Measurements from ENCODE around the gene EME2. TPM values are rescaled to one million over a fixed set of nuclear protein-coding genes. Genes with fewer than 3 reads are reported as not detected.

Gene EME2
- total RNA-seq, 1 experiment from 2014 or later, result 24.2 TPM

- Histone ChIP-seq H3K9me3 (ENCODE audit: insufficient read depth, low read depth) (no peaks in the 10 kb centered on the region), H3K4me2 (no peak overlapping the region), H3K27me3 (ENCODE audit: insufficient read depth, low read depth) (no peaks in the 10 kb centered on the region), H3K9me2 (ENCODE audit: insufficient read depth) (no peaks in the 10 kb centered on the region), H3K79me2 (ENCODE audit: low read depth) (peaks cover under 1% of the 10 kb centered on the region; the same call in 1 of the 2 replicates), H3F3A (ENCODE audit: insufficient read depth, low read depth) (peaks cover 11% of the 10 kb centered on the region; the same call in 1 of the 2 replicates), H4K20me1 (ENCODE audit: insufficient read depth) (no peaks in the 10 kb centered on the region), H3K36me3 (ENCODE audit: low read depth) (0 out of 2 replicates have a peak, but pooled peaks cover 6% of the 10 kb centered on the region), H2AFZ (no peak overlapping the region), H3K27ac (no peak overlapping the region), H3K4me3 (no peak overlapping the region), H3K4me1 (replicated peaks; ENCODE audit: insufficient read depth) (peaks cover under 1% of the 10 kb centered on the region; the same call in 1 of the 2 replicates)
- CTCF ChIA-PET, result interaction anchor here (0.6 kb wide), 1 partner anchor 43 kb away, joined by 6 read pairs; no protein-coding TSS in a partner anchor
- intact Hi-C loops (cut with micrococcal nuclease; ENCODE audit: unreplicated experiment), result no loop called here
- DNase-seq, result no peak
- POLR2A ChIA-PET (ENCODE audit: unreplicated experiment), result no interaction called here
- no TSS peak for BruUV-seq (replicated peaks)
- TF ChIP-seq EZH2 (IDR thresholded peaks at IDR 0.05; ENCODE audit: low read depth), result no peak
- TF ChIP-seq, protein P1, sequence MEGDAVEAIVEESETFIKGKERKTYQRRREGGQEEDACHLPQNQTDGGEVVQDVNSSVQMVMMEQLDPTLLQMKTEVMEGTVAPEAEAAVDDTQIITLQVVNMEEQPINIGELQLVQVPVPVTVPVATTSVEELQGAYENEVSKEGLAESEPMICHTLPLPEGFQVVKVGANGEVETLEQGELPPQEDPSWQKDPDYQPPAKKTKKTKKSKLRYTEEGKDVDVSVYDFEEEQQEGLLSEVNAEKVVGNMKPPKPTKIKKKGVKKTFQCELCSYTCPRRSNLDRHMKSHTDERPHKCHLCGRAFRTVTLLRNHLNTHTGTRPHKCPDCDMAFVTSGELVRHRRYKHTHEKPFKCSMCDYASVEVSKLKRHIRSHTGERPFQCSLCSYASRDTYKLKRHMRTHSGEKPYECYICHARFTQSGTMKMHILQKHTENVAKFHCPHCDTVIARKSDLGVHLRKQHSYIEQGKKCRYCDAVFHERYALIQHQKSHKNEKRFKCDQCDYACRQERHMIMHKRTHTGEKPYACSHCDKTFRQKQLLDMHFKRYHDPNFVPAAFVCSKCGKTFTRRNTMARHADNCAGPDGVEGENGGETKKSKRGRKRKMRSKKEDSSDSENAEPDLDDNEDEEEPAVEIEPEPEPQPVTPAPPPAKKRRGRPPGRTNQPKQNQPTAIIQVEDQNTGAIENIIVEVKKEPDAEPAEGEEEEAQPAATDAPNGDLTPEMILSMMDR (conservative IDR thresholded peaks at IDR 0.05), result no peak
Observed at GRCh38 chr16:1820096-1820945, 47.7 kb downstream of the EME2 start.

DNA sequence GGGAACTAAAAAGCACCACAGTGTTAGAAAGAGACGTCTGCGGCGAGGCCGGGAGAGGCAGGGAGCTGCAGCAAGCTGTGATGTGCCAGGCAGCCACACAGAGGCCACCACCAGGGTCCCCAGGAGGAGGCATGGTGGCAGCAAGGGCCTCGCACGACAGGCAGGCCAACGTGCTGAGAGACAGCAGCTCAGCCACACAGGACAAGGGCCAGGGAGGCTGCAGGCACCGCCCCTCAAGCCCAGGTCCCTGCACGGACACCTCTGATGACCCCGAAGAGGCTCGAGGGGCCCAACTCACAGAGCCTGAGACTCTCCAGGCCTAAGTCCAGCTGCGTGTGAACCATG lies 48.3 kb downstream of the EME2 start:
- intact Hi-C loops (cut with micrococcal nuclease; ENCODE audit: unreplicated experiment), result no loop called here
- DNase-seq, result no peak
- Histone ChIP-seq H4K20me1 (ENCODE audit: insufficient read depth) (no peaks in the 10 kb centered on the region), H3K27ac (no peak overlapping the region), H3F3A (ENCODE audit: insufficient read depth, low read depth) (peaks cover 9% of the 10 kb centered on the region; the same call in 1 of the 2 replicates), H2AFZ (no peak overlapping the region), H3K4me2 (no peak overlapping the region), H3K36me3 (ENCODE audit: low read depth) (0 out of 2 replicates have a peak, but pooled peaks cover 6% of the 10 kb centered on the region), H3K27me3 (ENCODE audit: insufficient read depth, low read depth) (no peaks in the 10 kb centered on the region), H3K9me2 (ENCODE audit: insufficient read depth) (no peaks in the 10 kb centered on the region), H3K4me1 (replicated peaks; ENCODE audit: insufficient read depth) (peaks cover 6% of the 10 kb centered on the region; the same call in 1 of the 2 replicates), H3K9me3 (ENCODE audit: insufficient read depth, low read depth) (no peaks in the 10 kb centered on the region), H3K79me2 (ENCODE audit: low read depth) (peaks cover 6% of the 10 kb centered on the region; the same call in 1 of the 2 replicates), H3K4me3 (no peak overlapping the region)
- TF ChIP-seq EZH2 (IDR thresholded peaks at IDR 0.05; ENCODE audit: low read depth), result no peak
- TF ChIP-seq, protein P1 (conservative IDR thresholded peaks at IDR 0.05), result no peak
- CTCF ChIA-PET, result interaction anchor here (0.6 kb wide), 1 partner anchor 42 kb away, joined by 6 read pairs; no protein-coding TSS in a partner anchor
- POLR2A ChIA-PET (ENCODE audit: unreplicated experiment), result no interaction called here
- no TSS peak for BruUV-seq (replicated peaks)

- Histone ChIP-seq H3K36me3 (ENCODE audit: low read depth) (no peaks in the 10 kb centered on the region), H4K20me1 (ENCODE audit: insufficient read depth) (no peaks in the 10 kb centered on the region), H3K27ac (no peak overlapping the region), H3K4me3 (no peak overlapping the region), H2AFZ (no peak overlapping the region), H3F3A (ENCODE audit: insufficient read depth, low read depth) (peaks cover 9% of the 10 kb centered on the region; the same call in 1 of the 2 replicates), H3K9me3 (ENCODE audit: insufficient read depth, low read depth) (no peaks in the 10 kb centered on the region), H3K4me1 (replicated peaks; ENCODE audit: insufficient read depth) (peaks cover 6% of the 10 kb centered on the region; the same call in 1 of the 2 replicates), H3K27me3 (ENCODE audit: insufficient read depth, low read depth) (no peaks in the 10 kb centered on the region), H3K4me2 (no peak overlapping the region), H3K9me2 (ENCODE audit: insufficient read depth) (no peaks in the 10 kb centered on the region), H3K79me2 (ENCODE audit: low read depth) (peaks cover 7% of the 10 kb centered on the region; the same call in 1 of the 2 replicates)
- BruUV-seq (replicated peaks), result no TSS peak
- POLR2A ChIA-PET (ENCODE audit: unreplicated experiment), result no interaction called here
- intact Hi-C loops (cut with micrococcal nuclease; ENCODE audit: unreplicated experiment), result no loop called here
- DNase-seq, result no peak
- CTCF ChIA-PET, result no interaction called here
- no peak for TF ChIP-seq EZH2 (IDR thresholded peaks at IDR 0.05; ENCODE audit: low read depth)
Observed at GRCh38 chr16:1821861-1822611, 49.4 kb downstream of the EME2 start.

Data from PC-9 (cell line).